ENCODE results near the gene FAM53B.

Gene FAM53B

DNA sequence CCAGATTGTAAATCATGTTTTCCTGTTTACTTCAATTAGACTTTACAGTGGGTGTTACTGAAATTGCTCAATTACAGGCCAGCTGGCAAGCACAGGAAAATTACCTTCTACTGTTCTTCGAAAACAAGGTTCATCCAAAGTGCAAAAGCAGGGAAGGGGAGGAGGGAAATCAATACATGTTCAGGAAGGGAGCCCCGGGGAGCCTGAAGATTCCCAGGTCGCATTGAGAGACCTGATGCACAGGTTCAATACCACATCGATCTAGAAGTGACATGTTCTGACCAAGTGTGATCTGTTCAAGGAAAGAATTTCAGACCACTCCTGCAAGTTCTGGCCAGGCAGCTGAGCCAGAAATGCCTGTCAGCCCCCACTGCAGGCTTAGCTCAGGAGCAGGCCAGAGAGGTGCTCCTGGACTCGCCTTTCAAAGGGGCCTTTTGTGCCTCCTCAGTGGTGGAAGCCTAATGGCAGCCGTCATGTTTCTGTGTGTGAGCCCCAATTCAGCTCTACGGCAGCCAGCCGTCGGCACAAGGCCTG is 35.9 kb downstream of the FAM53B start:
- H3K4me3 ChIP-seq (ENCODE audit: low read depth, low read length), result no peak overlapping the region
- no peak for DNase-seq (ENCODE audit: low read depth)
- TF ChIP-seq, protein P1, sequence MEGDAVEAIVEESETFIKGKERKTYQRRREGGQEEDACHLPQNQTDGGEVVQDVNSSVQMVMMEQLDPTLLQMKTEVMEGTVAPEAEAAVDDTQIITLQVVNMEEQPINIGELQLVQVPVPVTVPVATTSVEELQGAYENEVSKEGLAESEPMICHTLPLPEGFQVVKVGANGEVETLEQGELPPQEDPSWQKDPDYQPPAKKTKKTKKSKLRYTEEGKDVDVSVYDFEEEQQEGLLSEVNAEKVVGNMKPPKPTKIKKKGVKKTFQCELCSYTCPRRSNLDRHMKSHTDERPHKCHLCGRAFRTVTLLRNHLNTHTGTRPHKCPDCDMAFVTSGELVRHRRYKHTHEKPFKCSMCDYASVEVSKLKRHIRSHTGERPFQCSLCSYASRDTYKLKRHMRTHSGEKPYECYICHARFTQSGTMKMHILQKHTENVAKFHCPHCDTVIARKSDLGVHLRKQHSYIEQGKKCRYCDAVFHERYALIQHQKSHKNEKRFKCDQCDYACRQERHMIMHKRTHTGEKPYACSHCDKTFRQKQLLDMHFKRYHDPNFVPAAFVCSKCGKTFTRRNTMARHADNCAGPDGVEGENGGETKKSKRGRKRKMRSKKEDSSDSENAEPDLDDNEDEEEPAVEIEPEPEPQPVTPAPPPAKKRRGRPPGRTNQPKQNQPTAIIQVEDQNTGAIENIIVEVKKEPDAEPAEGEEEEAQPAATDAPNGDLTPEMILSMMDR (IDR thresholded peaks at IDR 0.05; ENCODE audit: low read depth, low read length, missing control alignments), result no peak

DNA sequence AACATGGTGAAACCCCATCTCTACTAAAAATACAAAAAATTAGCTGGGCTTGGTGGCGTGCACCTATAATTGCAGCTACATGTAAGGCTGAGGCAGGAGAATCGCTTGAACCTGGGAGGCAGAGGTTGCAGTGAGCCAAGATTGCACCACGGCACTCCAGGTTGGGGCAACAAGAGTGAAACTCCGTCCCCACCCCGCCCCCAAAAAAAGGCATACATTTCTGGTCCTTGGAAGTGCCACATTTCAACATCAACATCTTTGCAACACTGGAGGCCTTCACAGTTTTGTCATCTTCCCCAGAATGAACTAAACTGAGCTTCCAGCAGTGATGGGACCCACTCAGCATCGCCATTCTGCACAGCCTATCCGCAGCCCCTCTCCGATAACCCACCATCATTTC is 36.6 kb downstream of the FAM53B start:
- DNase-seq (ENCODE audit: low read depth), result no peak
- TF ChIP-seq, protein P1 (IDR thresholded peaks at IDR 0.05; ENCODE audit: low read depth, low read length, missing control alignments), result no peak
- H3K4me3 ChIP-seq (ENCODE audit: low read depth, low read length), result no peak overlapping the region

DNA sequence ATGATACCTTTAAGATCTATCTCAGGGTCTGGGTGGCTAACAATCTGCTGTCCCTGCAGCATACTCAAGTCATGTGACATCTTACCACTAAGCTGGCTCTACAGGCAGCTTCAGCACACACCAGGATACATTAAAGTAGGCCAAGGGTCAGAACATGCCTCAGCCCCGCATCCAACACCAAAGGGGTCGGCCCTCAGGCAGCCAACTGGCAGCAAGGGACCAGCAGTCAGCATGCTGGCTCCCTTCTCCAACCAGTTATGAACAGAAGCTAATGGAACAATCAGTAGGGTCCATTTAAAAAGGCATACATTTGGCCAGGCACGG is 37.1 kb downstream of the FAM53B start:
- DNase-seq (ENCODE audit: low read depth), result no peak
- TF ChIP-seq, protein P1 (IDR thresholded peaks at IDR 0.05; ENCODE audit: low read depth, low read length, missing control alignments), result no peak

DNA sequence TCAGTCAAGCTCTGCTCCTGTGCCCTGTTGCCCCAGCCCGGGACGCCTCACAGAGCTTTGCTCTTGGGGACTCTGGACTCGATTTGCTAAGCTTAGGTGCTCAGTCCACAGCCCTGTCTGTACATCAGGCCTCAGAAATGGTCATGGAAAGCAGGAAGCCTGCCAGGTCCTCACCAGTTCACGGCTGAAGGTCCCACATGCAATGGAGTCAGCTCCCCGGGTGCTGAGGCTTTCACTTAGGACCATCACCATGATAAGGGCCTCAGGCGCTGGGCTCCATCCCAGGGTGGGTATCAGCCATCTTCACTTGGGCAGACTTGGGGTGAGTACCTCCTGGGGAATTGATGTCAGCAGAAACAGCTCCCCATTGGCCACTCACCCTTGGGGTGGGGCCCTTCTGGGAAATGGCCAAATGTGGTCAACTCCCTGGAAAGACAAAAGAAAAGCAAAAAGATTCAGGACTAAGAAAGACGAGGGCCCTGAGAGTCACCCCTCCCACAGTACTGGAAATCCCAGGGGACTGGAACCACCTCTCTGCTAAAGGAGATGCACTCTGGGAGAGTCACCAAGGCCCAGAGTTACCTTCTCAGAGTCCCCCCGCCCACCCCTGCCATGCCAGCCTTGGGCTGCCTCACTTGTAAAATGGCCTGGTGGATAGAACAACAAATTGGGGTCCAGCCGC is 37.6 kb downstream of the FAM53B start:
- no peak for DNase-seq (ENCODE audit: low read depth)
- H3K4me3 ChIP-seq (ENCODE audit: low read depth, low read length), result no peak overlapping the region
- TF ChIP-seq, protein P1 (IDR thresholded peaks at IDR 0.05; ENCODE audit: low read depth, low read length, missing control alignments), result no peak

More for the DNA sequence above, 37.1 kb downstream of the FAM53B start:
- no peak overlapping the region for H3K4me3 ChIP-seq (ENCODE audit: low read depth, low read length)

DNA sequence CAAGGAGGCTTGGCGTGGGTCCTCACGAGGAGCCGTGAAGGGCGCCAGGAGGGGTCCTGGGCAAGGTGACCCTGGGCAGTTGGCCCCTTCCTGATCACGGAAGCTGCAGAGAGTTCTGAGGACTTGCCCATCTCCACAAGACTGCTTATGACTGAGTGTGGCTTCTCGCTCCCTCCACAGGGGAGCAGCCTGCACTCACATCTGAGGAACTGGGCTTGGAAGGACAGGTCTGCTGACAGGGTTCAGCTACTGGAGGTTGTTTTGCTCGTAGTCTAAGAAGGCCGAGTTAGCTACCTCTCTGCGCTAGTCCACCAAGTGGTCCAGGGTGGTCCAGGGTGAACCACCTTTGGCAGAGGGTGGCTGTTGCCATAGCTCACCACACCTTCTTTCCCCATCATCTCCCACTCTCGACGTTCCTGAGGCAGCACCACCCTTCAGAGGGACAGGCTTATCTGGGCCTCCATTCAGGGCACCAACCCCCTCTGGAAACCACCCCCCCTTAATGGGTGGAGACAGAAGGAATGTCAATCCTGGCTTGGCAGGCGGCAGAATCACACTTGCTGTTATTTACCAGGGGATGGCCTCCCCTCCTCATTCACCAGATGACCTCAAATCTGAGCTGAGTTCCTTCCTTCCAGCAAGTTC is 38.2 kb downstream of the FAM53B start:
- no peak for DNase-seq (ENCODE audit: low read depth)
- TF ChIP-seq, protein P1 (IDR thresholded peaks at IDR 0.05; ENCODE audit: low read depth, low read length, missing control alignments), result peak; percentile 30

DNA sequence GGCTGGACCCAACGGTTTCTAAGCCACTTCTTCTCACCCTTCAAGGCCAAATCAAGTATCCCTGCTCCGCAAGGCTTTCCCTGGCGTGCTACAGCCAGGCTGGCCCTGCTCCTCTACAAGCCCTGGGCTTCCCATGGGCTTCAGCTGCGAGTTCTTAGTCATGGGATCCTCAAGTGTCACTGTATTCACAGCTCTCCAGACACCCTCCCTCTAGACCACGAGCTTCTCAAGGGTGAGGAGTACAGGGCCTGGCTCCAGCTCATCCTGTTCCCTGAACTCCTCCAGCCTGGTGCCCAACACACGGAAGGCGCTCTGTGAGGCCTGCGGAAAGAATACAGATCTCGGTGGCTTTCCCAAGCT is 38.8 kb downstream of the FAM53B start:
- TF ChIP-seq, protein P1 (IDR thresholded peaks at IDR 0.05; ENCODE audit: low read depth, low read length, missing control alignments), result no peak
- no peak overlapping the region for H3K4me3 ChIP-seq (ENCODE audit: low read depth, low read length)
- no peak for DNase-seq (ENCODE audit: low read depth)

More for the DNA sequence above, 38.2 kb downstream of the FAM53B start:
- H3K4me3 ChIP-seq (ENCODE audit: low read depth, low read length), result no peak overlapping the region

Measured in GM12864 (cell line).